Retina (tissue), 1 donor: Measurements from ENCODE around the gene KMT2B.

ENCODE experiments used
- DNase-seq: peaks from one replicate; pipeline ENCODE4 v3.0.0-alpha.2; 2016

The KMT2B gene

DNA sequence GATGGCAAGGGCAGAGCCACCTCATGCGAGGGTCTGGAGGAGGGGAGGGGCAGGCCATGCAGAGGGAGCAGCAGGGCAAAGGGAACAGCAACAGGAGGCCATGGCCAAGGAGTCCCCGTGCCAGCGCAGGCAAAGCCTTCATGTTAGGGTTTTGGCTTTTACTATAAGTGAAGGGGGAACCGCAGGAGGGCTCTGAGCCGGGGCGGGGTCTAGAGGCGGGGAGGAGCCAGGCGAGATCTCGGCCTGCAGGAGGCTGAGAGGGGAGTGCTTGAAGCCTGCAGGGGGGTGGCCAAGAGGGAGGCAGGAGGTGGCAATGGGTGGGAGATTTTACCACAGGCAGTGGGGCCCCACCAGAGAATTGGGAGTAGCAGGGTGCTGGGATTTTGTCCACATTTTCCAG lies 63.8 kb downstream of the KMT2B start:
- no peak for DNase-seq

- DNase-seq = no peak
These were observed 64.8 kb downstream of the KMT2B start for GRCh38 chr19:35782589-35782988.

DNA sequence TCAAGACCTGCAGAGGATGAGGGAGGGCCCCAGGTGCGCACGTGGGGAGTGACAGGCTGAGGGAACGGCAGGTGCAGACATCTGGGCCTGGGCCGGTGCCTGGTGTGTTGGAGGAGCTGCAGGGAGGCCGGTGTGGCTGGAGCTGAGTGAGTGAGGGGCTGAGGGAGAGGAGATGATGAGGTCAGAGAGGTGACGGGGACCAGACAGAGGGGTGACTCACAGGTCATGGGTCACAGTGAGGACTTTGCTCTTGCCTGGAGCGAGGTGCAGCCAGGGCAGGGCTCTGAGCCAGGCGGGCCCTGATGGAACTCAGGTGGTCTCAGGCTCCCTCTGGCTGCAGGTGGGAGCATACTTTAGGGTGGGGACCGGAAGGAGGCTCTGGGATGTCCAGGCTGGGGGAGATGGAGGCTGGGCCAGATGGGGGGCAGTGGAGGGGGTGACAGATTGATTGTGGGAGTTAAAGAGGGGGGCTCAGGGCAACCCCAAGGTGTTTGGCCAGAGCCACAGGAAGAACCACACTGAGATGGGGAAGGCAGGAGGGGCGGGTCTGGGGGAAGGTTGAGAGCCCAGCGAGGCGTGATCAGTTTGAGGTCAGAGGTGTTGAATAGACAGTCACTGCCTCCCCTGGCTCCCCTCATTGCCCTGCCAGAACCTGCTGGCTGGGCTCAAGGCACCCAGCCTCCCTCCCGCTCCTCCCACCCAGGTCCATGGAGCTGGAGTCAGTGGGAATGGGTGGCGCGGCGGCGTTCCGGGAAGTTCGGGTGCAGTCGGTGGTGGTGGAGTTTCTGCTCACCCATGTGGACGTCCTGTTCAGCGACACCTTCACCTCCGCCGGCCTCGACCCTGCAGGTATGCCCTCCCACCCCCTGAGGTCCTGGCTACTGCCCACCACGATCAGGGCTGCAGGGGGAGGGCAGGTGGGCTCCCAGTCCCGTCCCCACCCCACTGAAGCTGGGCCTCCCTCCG lies 65.9 kb downstream of the KMT2B start:
- DNase-seq = no peak

DNA sequence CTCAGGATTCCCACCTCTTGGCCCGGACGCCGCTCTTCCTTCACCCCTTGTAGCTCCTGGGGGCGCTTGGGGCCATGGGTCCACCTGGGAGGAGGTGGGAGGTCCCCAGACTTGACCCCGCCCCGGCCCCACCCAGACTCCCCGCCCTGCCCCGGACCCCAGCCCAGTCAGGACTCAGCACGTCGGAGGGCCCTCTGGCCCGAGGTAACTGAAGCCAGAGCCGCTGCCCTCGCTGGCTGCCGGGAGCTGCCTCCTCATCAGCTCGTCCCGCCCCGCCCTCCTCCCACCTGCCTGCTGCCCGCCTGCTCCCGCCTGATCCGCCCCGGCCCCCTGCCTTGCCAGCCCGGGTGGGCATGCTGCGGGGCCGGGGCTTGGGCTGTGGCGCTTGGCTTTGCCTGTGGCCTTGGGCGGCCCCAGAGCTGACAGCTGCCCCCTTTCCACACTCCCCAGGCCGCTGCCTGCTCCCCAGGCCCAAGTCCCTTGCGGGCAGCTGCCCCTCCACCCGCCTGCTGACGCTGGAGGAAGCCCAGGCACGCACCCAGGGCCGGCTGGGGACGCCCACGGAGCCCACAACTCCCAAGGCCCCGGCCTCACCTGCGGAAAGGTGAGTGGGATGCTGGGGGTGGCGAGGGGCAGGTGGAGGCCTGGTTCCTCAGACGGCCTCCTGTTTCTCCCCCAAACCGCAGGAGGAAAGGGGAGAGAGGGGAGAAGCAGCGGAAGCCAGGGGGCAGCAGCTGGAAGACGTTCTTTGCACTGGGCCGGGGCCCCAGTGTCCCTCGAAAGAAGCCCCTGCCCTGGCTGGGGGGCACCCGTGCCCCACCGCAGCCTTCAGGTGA lies 66.9 kb downstream of the KMT2B start:
- DNase-seq = no peak

DNA sequence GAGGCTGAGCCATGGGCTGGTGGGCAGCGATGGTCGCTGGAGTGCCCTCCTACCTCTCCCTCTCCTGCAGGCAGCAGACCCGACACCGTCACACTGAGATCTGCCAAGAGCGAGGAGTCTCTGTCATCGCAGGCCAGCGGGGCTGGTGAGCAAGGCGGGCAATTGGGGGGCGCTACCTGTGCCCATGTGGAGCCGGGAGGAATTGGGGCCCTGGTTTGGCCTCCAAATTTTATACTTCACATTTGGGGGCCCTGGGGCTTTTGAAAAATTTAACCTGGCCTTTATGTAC lies 67.5 kb downstream of the KMT2B start:
- DNase-seq = no peak

GRCh38 chr19:35786299-35787160 lies 68.7 kb downstream of the KMT2B start:
- DNase-seq = no peak

DNA sequence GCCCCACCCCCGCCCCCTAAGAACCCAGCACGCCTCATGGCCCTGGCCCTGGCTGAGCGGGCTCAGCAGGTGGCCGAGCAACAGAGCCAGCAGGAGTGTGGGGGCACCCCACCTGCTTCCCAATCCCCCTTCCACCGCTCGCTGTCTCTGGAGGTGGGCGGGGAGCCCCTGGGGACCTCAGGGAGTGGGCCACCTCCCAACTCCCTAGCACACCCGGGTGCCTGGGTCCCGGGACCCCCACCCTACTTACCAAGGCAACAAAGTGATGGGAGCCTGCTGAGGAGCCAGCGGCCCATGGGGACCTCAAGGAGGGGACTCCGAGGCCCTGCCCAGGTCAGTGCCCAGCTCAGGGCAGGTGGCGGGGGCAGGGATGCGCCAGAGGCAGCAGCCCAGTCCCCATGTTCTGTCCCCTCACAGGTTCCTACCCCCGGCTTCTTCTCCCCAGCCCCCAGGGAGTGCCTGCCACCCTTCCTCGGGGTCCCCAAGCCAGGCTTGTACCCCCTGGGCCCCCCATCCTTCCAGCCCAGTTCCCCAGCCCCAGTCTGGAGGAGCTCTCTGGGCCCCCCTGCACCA lies 69.5 kb downstream of the KMT2B start:
- DNase-seq = no peak
